Testis (tissue), 2 donors: ENCODE data around the gene SLC13A4.

Source experiments
- POLR2A ChIP-seq: fragments of 450-650 bp; IDR thresholded peaks from one replicate; pipeline ENCODE4 v1.6.1; 2017; ENCODE audit warnings: antibody characterized with exemption, mild to moderate bottlenecking, moderate library complexity
- TF ChIP-seq, protein P1 (sequence below), 3 experiments: fragments of 450-650 bp in 2 of 3; fragments of 200-600 bp in 1 of 3; sonication (generic) in 1 of 3; IDR thresholded peaks; one replicate each; pipeline ENCODE4 v1.5.1; 2016 to 2019; ENCODE audit warnings: antibody characterized with exemption in 3 of 3, mild to moderate bottlenecking in 2 of 3, moderate library complexity in 1 of 3

DNA sequence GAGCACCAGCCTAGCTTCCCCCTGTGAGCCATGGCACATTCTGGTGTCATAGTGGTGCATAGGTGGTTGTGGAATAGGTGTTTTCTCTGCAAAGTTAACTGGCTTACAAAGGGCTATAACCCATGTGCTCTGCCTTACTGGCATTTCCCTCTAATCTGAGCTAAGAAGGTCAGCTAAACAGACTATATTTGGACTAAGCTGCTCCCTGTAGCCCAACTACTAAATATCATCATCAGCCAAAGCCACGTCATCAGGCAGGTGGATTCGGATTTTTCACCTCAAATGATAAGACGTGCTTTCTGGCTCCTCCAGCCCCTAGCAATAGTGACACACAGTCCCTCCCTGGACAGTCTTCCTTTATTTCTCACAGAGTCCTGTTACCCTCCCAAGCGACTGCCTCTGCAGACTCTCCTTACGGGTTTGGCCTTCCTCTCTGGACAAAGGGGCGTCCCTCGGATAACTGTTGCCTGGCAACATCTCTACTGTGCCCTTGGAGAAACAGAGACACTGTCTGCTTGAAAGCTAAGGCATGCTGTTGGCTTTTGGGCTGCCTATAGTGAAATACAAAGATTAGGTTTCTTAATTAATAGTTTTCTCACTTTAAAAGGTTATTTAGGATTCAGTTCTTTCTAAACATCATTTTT, 9.1 kb downstream of the SLC13A4 start:
- TF ChIP-seq, protein P1, sequence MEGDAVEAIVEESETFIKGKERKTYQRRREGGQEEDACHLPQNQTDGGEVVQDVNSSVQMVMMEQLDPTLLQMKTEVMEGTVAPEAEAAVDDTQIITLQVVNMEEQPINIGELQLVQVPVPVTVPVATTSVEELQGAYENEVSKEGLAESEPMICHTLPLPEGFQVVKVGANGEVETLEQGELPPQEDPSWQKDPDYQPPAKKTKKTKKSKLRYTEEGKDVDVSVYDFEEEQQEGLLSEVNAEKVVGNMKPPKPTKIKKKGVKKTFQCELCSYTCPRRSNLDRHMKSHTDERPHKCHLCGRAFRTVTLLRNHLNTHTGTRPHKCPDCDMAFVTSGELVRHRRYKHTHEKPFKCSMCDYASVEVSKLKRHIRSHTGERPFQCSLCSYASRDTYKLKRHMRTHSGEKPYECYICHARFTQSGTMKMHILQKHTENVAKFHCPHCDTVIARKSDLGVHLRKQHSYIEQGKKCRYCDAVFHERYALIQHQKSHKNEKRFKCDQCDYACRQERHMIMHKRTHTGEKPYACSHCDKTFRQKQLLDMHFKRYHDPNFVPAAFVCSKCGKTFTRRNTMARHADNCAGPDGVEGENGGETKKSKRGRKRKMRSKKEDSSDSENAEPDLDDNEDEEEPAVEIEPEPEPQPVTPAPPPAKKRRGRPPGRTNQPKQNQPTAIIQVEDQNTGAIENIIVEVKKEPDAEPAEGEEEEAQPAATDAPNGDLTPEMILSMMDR (IDR thresholded peaks at IDR 0.05): no peak
- no peak for TF ChIP-seq POLR2A
